GM12864 (cell line): ENCODE data around the gene PLLP.

ENCODE experiments used
- DNase-seq: peaks from one replicate; pipeline ENCODE4 v3.0.0-alpha.2; 2011; ENCODE audit warnings: low read depth
- H3K4me3 ChIP-seq: 2 replicates; pipeline ENCODE4 v1.5.1; 2011; ENCODE audit warnings: mild to moderate bottlenecking, low read depth, low read length, control low read depth
- CTCF ChIP-seq: IDR thresholded peaks from 2 replicates; pipeline ENCODE4 v1.5.1; 2011; ENCODE audit warnings: low read depth, mild to moderate bottlenecking, moderate library complexity, low read length, control low read depth, inconsistent platforms; ENCODE audit errors: missing control alignments

PLLP gene

GRCh38 chr16:57224651-57225335 is 59.7 kb downstream of the PLLP start:
- no peak overlapping the region for H3K4me3 ChIP-seq
- DNase-seq, result no peak
- TF ChIP-seq CTCF, result no peak

GRCh38 chr16:57223057-57223456 is 61.4 kb downstream of the PLLP start:
- TF ChIP-seq CTCF, result no peak
- H3K4me3 ChIP-seq, result no peak overlapping the region
- no peak for DNase-seq

GRCh38 chr16:57216968-57217367 is 67.5 kb downstream of the PLLP start:
- no peak for TF ChIP-seq CTCF
- DNase-seq, result no peak
- H3K4me3 ChIP-seq, result no peak overlapping the region

GRCh38 chr16:57213462-57213861 is 71.0 kb downstream of the PLLP start:
- H3K4me3 ChIP-seq, result no peak overlapping the region
- TF ChIP-seq CTCF, result no peak
- DNase-seq, result no peak

- no peak for DNase-seq
- TF ChIP-seq CTCF, result no peak
- no peak overlapping the region for H3K4me3 ChIP-seq
Observed at GRCh38 chr16:57209780-57210179, 74.7 kb downstream of the PLLP start.

GRCh38 chr16:57208926-57209325 is 75.5 kb downstream of the PLLP start:
- H3K4me3 ChIP-seq, result no peak overlapping the region
- no peak for TF ChIP-seq CTCF
- DNase-seq, result no peak
